Measurements from ENCODE around the gene MTRR. TPM values are rescaled to one million over a fixed set of nuclear protein-coding genes. Genes with fewer than 3 reads are reported as not detected.
A peak's percentile ranks its signal among the peaks of the same experiment; 100 is the strongest.

MTRR gene
- total and polyA plus RNA-seq, 9 of the 15 experiments (the other 6 are each of a cell fraction or from before 2014, with no cell fraction given) = 39.3 to 84.6 (median 66.2) TPM

DNA sequence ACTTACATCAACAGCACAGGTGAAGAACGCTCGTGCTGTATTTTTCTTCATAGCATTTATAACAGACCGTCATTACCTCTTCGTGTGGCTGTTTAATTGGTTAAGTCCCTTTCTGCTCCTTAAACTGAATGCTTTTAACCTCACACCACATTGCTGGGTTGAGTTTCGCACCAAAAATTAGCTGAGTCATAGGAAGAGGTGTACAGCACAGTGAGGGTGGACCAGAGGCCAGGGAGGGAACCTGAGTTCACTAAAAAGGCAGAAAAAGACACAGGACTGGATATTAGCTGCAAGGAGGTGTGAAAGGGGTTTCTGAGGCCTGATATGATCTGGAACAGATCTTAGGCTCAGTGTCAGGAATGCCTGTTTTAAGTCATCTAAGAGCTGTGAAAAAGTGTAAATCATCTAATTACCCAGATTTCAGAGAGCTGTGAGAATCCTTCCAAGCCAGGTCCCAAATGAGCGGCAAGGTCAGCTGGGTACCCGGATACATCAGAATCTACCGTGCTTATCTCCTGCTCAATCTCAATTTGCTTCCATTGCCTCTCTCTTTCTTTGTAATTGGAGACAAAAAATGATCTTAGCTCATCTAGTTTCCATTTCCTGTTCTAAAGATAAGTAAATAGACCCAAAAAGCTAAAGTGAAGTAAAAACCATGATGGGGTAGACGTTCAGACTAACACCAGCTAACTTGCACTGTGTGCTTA, 10.9 kb upstream of the MTRR start (continued):
- TF ChIP-seq ZBTB33 (CRISPR knock-in tag; IDR thresholded peaks at IDR 0.05) (no peak), YY1 (IDR thresholded peaks at IDR 0.05; ENCODE audit: borderline replicate concordance in 1 of 3, control insufficient read depth in 1 of 3, extremely low read depth in 1 of 3, insufficient read depth in 3 of 3, insufficient read length in 1 of 3, insufficient replicate concordance in 2 of 3, low read depth in 1 of 3, low read length in 2 of 3) (no peak), ZNF445 (CRISPR knock-in tag; IDR thresholded peaks at IDR 0.05; ENCODE audit: low read depth) (no peak), NFRKB (IDR thresholded peaks at IDR 0.05; ENCODE audit: low read depth) (no peak), ZZZ3 (IDR thresholded peaks at IDR 0.05) (no peak), CTBP1 (IDR thresholded peaks at IDR 0.05; ENCODE audit: borderline replicate concordance) (no peak), RBBP5 (IDR thresholded peaks at IDR 0.05; ENCODE audit: borderline replicate concordance, insufficient read depth, low read length, poor library complexity, severe bottlenecking) (no peak), SREBF1 (IDR thresholded peaks at IDR 0.05; ENCODE audit: borderline replicate concordance, low read depth, low read length) (no peak), MYC (IDR thresholded peaks at IDR 0.05; ENCODE audit: low read depth, low read length) (no peak), MYC (CRISPR knock-in tag; IDR thresholded peaks at IDR 0.05; ENCODE audit: borderline replicate concordance, low read depth) (no peak), SP2 (IDR thresholded peaks at IDR 0.05; ENCODE audit: extremely low read depth, low read depth, low read length, poor library complexity, severe bottlenecking) (no peak), C11orf30 (IDR thresholded peaks at IDR 0.05; ENCODE audit: low read depth) (peak; percentile 91), MIER1 (IDR thresholded peaks at IDR 0.05; ENCODE audit: low read depth) (no peak), ZNF124 (CRISPR knock-in tag; IDR thresholded peaks at IDR 0.05) (no peak), SLC30A9 (CRISPR knock-in tag; IDR thresholded peaks at IDR 0.05) (no peak), ZNF316 (IDR thresholded peaks at IDR 0.05) (peak; percentile 94), E2F3 (CRISPR knock-in tag; IDR thresholded peaks at IDR 0.05) (no peak), ZNF174 (CRISPR knock-in tag; IDR thresholded peaks at IDR 0.05) (no peak), GTF2F1 (IDR thresholded peaks at IDR 0.05; ENCODE audit: low read depth, low read length) (no peak)
- TF ChIP-seq, protein P1, sequence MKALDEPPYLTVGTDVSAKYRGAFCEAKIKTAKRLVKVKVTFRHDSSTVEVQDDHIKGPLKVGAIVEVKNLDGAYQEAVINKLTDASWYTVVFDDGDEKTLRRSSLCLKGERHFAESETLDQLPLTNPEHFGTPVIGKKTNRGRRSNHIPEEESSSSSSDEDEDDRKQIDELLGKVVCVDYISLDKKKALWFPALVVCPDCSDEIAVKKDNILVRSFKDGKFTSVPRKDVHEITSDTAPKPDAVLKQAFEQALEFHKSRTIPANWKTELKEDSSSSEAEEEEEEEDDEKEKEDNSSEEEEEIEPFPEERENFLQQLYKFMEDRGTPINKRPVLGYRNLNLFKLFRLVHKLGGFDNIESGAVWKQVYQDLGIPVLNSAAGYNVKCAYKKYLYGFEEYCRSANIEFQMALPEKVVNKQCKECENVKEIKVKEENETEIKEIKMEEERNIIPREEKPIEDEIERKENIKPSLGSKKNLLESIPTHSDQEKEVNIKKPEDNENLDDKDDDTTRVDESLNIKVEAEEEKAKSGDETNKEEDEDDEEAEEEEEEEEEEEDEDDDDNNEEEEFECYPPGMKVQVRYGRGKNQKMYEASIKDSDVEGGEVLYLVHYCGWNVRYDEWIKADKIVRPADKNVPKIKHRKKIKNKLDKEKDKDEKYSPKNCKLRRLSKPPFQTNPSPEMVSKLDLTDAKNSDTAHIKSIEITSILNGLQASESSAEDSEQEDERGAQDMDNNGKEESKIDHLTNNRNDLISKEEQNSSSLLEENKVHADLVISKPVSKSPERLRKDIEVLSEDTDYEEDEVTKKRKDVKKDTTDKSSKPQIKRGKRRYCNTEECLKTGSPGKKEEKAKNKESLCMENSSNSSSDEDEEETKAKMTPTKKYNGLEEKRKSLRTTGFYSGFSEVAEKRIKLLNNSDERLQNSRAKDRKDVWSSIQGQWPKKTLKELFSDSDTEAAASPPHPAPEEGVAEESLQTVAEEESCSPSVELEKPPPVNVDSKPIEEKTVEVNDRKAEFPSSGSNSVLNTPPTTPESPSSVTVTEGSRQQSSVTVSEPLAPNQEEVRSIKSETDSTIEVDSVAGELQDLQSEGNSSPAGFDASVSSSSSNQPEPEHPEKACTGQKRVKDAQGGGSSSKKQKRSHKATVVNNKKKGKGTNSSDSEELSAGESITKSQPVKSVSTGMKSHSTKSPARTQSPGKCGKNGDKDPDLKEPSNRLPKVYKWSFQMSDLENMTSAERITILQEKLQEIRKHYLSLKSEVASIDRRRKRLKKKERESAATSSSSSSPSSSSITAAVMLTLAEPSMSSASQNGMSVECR (CRISPR knock-in tag; IDR thresholded peaks at IDR 0.05) = no peak
- TF ChIP-seq, protein P2, sequence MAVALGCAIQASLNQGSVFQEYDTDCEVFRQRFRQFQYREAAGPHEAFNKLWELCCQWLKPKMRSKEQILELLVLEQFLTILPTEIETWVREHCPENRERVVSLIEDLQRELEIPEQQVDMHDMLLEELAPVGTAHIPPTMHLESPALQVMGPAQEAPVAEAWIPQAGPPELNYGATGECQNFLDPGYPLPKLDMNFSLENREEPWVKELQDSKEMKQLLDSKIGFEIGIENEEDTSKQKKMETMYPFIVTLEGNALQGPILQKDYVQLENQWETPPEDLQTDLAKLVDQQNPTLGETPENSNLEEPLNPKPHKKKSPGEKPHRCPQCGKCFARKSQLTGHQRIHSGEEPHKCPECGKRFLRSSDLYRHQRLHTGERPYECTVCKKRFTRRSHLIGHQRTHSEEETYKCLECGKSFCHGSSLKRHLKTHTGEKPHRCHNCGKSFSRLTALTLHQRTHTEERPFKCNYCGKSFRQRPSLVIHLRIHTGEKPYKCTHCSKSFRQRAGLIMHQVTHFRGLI (CRISPR knock-in tag; IDR thresholded peaks at IDR 0.05) = no peak

Measured in K562 (cell line).